IPS-18c (cell line): ENCODE data around the gene MGST3.
A peak's percentile ranks its signal among the peaks of the same experiment; 100 is the strongest.
"Not testable (repeated sequence)": the region's sequence is repeated elsewhere in the genome, so short reads cannot be mapped to it uniquely, and the experiment has no call there.

Experiments used
- H3K4me3 ChIP-seq: 2 replicates; pipeline ENCODE4 v1.7.0; 2013; ENCODE audit warnings: low read depth, mild to moderate bottlenecking, low read length, moderate library complexity; ENCODE audit not compliant: insufficient read depth
- H3K9me3 ChIP-seq: one replicate; pipeline ENCODE4 v1.6.1; 2013; ENCODE audit warnings: mild to moderate bottlenecking, low read length, moderate library complexity; ENCODE audit not compliant: control insufficient read depth, insufficient read depth

MGST3 gene

DNA sequence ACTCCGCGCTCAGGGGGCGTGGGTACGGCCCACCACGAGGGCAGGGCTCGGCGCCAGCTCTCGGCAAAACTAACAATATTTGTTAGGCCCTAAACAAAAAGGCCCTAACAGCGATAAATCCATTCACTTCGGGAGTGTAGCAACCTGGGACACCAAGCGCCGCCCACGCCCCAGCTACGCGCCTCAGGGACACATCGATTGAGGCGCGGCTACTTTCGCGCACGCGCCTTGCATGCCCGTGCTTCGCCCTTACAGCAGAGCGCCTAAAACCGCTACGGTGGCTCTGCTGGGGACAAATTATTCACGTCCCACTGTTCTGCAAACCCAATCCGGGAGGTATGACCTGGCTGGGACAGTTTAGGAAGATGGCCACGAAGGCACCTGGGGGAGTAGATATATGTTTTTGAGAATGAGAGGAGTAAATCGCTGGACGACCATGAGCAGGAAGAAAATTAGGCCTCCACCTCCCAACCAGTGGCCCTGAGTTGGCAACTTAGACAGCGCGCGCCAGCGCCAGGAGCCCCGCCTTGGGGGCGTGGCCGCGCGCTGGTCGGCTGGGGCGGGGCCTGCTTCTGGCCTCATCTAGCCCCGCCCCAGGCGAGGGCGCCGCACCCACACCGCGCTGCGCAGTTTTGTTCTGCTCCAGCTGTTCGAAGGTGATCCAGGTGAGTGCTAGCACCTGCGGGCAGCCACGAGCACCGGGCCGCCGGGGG is at the start of gene MGST3:
Gene MGST3 (plus strand): TSS at position 606 of the 713 bp plus-strand sequence. CDS start 18,614 bp downstream, outside the sequence.
- Histone ChIP-seq H3K9me3 (no peaks in the 10 kb centered on the region), H3K4me3 (peak within 1 kb of the TSS; percentile 85)

- no peak overlapping the region for H3K4me3 ChIP-seq
- H3K9me3 ChIP-seq: no peaks in the 10 kb centered on the region
Measured at GRCh38 chr1:165581926-165582325, 49.1 kb upstream of the MGST3 start.

DNA sequence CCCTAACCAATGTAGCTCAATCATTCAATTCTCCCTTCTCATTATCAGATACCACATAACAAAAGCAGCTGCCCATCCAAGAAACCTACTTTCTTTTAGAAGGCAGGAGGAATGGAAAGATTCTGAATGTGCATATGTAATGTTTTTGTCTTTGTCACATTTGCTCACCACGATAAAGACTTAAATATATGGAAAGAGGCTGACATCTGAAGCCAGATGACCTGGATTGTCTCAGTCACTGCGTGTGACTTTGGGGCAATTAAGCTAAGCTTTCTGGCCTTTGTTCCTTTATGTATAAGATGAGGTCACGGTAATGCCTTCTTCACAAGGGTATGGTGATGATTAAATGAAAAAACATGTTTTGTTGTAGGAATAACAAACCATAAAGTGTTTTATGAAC is 44.6 kb upstream of the MGST3 start:
- no peak overlapping the region for H3K4me3 ChIP-seq
- no peaks in the 10 kb centered on the region for H3K9me3 ChIP-seq

DNA sequence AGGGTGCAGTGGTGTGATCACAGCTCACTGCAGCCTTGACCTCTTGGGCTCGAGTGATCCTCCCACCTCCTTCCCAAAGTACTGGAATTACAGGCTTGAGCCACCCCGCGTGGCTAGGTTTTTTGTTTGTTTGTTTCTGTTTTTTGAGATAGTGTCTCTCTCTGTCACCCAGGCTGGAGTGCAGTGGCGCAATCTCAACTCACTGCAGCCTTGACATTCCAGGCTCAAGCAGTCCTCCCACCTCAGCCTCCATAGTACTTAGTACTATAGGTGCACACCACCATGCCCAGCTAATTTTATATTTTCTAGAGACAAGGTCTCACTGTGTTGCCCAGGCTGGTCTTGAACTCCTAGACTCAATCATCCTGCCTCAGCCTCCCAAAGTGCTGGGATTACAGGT is 39.6 kb upstream of the MGST3 start:
- H3K4me3 ChIP-seq, H3K9me3 ChIP-seq: not testable (repeated sequence)

- Histone ChIP-seq H3K9me3 (no peaks in the 10 kb centered on the region), H3K4me3 (no peak overlapping the region)
Measured at GRCh38 chr1:165592945-165593823, 37.9 kb upstream of the MGST3 start.

GRCh38 chr1:165595246-165595938 is 35.6 kb upstream of the MGST3 start:
- H3K9me3 ChIP-seq: no peaks in the 10 kb centered on the region
- no peak overlapping the region for H3K4me3 ChIP-seq

- peaks cover 2% of the 10 kb centered on the region for H3K9me3 ChIP-seq
- peak overlapping the region; percentile 81 for H3K4me3 ChIP-seq
Measured at GRCh38 chr1:165597883-165598675, 33.0 kb upstream of the MGST3 start.

- Histone ChIP-seq H3K9me3 (peaks cover 2% of the 10 kb centered on the region), H3K4me3 (peak overlapping the region; percentile 81)
Measured at GRCh38 chr1:165598676-165599059, 32.4 kb upstream of the MGST3 start.

- H3K9me3 ChIP-seq: peaks cover 2% of the 10 kb centered on the region
- no peak overlapping the region for H3K4me3 ChIP-seq
Measured at GRCh38 chr1:165600793-165601192, 30.2 kb upstream of the MGST3 start.

GRCh38 chr1:165603810-165604209 is 27.2 kb upstream of the MGST3 start:
- H3K4me3 ChIP-seq: no peak overlapping the region
- H3K9me3 ChIP-seq: peaks cover 2% of the 10 kb centered on the region

GRCh38 chr1:165605246-165605645 is 25.8 kb upstream of the MGST3 start:
- peaks cover 2% of the 10 kb centered on the region for H3K9me3 ChIP-seq

DNA sequence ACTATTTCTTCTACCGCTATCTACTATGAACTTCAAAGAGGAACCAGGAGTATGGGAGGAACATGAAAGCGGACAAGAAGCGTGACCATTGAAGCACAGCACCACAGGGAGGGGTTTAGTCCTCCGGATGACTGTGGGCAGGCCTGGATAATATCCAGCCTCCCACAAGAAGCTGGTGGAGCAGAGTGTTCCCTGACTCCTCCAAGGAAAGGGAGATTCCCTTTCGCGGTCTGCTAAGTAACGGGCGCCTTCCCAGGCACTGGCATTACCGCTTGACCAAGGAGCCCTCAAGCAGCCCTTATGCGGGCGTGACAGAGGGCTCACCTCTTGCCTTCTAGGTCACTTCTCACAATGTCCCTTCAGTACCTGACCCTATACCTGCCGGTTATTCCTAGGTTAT is 24.4 kb upstream of the MGST3 start:
- not testable (repeated sequence) for H3K4me3 ChIP-seq, H3K9me3 ChIP-seq

More at GRCh38 chr1:165605246-165605645, 25.8 kb upstream of the MGST3 start:
- no peak overlapping the region for H3K4me3 ChIP-seq

DNA sequence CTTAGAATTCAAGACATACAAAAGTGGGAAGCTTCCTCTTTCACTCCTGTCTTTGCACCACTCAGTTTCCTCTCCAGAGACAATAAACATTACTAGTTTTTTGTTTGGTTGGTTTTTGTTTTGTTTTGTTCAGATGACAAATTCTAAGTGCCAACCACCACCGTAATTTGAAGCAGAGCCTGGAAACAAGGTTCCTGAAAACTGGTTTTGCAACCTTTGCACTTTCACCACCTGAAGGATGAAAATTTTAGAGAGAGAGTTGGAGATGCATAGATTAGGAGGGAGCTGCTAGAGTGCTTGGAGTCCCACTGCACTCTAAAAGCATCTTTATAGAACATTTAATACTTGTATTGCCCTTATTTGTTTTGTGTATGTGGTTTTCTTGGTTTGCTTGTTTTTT is 20.2 kb upstream of the MGST3 start:
- Histone ChIP-seq H3K4me3 (no peak overlapping the region), H3K9me3 (no peaks in the 10 kb centered on the region)

GRCh38 chr1:165612062-165612461 is 19.0 kb upstream of the MGST3 start:
- no peak overlapping the region for H3K4me3 ChIP-seq
- no peaks in the 10 kb centered on the region for H3K9me3 ChIP-seq

GRCh38 chr1:165616054-165616612 is 14.9 kb upstream of the MGST3 start:
- Histone ChIP-seq H3K9me3 (no peaks in the 10 kb centered on the region), H3K4me3 (no peak overlapping the region)

DNA sequence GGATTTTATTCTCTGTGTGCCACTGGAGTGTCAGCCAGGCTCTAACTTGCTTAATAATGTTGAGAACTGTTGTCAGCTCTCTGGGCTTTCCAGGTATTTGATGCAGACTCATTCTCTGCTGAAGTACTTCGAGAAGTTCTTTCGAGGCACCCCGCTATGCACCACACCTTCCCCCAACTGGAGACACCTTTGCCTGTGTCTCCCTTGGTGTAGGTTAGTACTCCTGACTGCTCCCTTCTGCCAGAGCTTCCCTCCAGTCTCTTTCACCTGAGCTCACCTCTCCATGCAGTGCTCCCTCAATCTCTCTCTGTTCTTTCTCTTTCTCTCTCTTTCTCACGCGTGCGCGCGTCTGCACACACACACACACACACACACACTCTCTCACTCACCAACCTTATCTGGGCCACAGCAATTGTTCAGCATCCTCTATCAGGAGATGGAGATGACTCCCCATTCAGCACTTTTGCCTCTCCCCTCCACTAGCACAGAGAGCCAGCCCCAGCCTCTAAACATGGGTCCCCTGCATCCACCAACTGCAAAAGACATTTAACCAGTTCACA is 14.0 kb upstream of the MGST3 start:
- Histone ChIP-seq H3K4me3 (no peak overlapping the region), H3K9me3 (no peaks in the 10 kb centered on the region)
